ENCODE results near the gene OXLD1.
A peak's percentile ranks its signal among the peaks of the same experiment; 100 is the strongest.

Gene OXLD1

DNA sequence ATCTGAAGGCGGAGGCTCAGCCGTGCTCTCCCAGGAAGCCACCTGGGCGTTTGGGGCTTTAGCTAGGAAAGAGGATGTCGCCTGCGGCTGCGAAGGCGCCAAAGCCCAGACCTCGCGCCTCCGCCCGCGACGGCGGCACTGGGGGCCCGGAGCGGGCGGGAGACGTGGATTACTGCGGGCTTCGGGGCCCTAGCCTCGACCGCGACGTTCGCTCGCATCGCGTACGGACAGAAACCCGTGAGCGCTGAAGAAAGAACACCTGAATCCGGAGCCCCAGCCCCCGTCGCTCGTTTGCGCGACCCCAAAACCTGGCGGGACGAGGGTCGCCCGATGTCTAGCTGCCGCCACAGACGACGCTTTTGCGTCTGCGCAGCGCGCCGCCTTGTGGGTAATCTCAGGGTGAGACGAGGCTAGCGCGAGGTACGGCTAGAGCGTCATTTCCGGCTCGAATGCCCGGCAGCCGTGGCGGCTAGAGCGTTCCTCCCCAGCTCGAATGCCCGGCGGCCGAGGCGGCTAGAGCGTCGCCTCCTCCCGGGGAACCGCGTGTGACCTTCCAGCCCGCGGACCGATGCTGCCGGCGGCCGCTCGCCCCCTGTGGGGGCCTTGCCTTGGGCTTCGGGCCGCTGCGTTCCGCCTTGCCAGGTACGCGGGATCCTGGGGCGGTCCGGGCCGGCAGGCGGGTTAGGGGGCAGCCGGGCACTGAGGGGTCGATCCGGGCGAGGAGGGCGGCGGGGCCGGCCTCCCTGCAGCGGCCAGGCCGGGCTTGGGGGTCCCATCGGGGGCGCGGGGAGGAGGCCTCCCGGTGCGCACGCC, 36.7 kb upstream of the OXLD1 start, which contains the start of gene MRPL12:
Gene MRPL12 (plus strand): TSS at position 434 of the 813 bp plus-strand sequence. CDS start 135 bp downstream, at position 569.
- DNase-seq (ENCODE audit: low read depth), result peak; percentile 84

- DNase-seq (ENCODE audit: low read depth), result no peak
These were observed 35.1 kb upstream of the OXLD1 start for GRCh38 chr17:81701288-81702071.

DNA sequence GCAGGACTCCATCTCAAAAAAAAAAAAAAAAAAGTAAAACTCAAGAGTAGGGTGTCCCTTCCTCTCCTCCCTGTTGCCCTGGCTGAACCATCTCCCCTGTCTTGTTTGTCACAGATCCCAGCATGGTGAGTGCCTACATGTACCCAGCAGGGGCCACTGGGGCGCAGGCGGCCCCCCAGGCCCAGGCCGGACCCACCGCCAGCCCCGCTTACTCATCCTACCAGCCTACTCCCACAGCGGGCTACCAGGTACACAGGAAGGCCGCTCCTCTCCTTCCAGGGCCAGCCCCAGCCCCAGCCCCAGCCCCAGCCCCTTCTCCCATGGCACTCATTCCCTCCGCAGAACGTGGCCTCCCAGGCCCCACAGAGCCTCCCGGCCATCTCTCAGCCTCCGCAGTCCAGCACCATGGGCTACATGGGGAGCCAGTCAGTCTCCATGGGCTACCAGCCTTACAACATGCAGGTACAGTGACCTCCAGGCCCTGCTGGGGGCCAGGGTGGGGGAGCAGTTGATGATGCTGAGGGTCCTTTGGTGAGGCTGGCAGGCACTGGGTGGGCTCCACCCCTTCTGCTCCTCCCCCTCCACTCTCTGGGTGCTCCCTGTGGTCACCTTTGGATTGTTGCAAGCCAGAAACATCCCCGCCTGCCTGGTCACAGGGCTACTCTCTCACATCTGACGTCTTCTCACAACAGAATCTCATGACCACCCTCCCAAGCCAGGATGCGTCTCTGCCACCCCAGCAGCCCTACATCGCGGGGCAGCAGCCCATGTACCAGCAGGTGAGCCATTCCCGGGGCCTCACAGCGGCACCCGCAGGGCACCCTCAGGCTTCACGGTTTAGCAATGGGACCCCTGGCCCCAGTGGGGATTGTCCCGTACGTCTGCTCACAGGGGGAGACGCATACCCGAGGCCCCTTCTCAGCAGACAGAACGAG, 34.2 kb upstream of the OXLD1 start:
- DNase-seq (ENCODE audit: low read depth), result no peak

DNA sequence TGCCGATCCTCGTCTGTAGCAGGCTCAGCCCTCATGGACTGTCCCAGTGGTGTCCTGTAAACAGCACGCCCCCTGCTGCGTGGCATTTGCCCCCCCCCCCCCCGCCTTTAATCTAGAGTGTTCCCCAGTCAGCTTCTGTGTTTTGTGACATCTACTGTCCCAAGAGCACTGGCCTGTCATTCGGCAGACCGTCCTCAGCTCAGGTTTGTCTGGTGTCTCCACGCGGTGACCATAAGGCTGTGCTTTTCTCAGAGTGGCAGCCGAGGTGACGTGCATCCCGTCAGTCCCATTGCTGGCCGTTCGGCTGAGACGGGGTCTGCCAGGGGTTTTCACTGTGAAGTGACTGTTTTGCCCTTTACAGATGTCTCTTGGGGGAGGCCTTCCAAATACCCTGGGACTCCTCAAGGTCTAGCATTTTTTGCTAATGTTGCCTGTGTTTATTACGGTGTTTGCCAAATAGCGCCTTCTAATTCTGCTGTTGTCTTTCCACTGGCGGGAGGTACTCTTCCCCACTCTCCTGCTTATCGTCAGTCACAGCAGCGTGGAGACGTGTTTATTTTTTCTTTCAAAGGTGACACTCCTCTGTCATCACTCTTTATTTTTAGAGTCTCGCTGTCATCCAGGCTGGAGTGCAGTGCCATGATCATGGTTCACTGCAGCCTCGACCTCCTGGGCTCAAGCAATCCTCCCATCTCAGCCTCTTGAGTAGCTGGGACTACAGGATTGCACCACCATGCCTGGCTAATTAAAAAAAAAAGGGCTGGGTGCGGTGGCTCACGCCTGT, 31.0 kb upstream of the OXLD1 start:
- no peak for DNase-seq (ENCODE audit: low read depth)

- no peak for DNase-seq (ENCODE audit: low read depth)
These were observed 30.0 kb upstream of the OXLD1 start for GRCh38 chr17:81696218-81696941.

DNA sequence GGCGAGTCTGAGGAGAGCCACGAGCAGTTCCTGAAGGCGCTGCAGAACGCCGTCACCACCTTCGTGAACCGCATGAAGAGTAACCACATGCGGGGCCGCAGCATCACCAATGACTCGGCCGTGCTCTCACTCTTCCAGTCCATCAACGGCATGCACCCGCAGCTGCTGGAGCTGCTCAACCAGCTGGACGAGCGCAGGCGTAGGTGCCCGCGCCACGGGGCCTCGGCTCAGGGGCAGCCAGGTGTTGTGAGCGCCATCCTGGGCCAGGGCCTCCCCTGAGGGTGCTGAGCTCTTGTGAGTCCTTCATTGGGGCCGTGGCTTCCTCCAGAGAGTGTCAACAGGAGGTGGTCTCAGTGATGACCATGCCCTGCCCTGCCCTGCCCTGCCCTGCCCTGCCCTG, 29.4 kb upstream of the OXLD1 start:
- no peak for DNase-seq (ENCODE audit: low read depth)

GRCh38 chr17:81695211-81695610, 28.8 kb upstream of the OXLD1 start:
- DNase-seq (ENCODE audit: low read depth), result no peak

DNA sequence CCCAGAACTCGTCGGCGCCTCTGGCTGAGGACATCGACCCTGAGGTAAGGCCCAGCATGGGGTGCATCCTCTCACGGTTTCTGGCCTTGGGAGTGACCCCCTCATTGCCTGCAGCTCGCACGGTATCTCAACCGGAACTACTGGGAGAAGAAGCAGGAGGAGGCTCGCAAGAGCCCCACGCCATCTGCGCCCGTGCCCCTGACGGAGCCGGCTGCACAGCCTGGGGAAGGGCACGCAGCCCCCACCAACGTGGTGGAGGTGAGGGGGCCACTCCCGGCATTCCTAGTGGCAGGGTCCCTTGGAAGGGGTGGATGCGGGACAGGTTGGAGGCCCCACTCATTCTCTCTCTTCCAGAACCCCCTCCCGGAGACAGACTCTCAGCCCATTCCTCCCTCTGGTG, 28.4 kb upstream of the OXLD1 start:
- DNase-seq (ENCODE audit: low read depth), result no peak

- no peak for DNase-seq (ENCODE audit: low read depth)
These were observed 27.3 kb upstream of the OXLD1 start for GRCh38 chr17:81693509-81694210.

GRCh38 chr17:81691608-81692007, 25.2 kb upstream of the OXLD1 start:
- DNase-seq (ENCODE audit: low read depth), result no peak

DNA sequence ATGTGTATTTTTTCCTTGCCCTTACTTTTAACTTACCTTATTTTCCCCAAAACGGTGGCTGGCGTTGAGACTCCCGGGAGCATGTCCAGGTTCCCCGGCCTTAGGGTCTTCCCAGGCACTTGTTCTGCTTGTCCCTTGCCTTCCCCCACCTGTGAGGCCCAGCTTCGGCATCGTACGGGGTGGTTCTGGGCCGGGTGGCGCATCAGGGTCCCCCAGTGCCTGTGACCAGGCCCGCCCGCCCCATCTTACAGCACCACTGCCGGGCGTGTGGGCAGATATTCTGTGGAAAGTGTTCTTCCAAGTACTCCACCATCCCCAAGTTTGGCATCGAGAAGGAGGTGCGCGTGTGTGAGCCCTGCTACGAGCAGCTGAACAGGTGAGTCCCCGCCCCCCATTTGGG, 24.8 kb upstream of the OXLD1 start:
- DNase-seq (ENCODE audit: low read depth), result no peak

DNA sequence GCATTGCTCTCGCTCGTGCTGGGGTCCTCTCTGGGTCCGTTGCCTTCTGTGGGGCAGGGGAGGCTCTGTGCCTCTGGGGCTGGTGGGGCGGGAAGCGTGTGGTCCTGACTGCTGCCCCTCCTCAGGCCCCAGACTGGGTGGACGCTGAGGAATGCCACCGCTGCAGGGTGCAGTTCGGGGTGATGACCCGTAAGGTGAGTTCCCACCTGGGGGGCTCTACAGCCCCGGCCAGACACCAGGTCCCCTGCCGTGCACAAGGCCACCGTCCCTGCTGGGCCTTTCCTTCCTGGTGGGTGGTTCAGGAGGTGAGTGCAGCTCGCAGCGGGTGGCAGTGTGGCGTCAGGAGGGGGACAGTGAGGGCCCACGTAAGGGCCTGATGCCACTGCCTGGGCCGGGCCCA, 24.1 kb upstream of the OXLD1 start:
- DNase-seq (ENCODE audit: low read depth), result no peak

GRCh38 chr17:81690066-81690465, 23.7 kb upstream of the OXLD1 start:
- DNase-seq (ENCODE audit: low read depth), result no peak

GRCh38 chr17:81688616-81689015, 22.2 kb upstream of the OXLD1 start:
- no peak for DNase-seq (ENCODE audit: low read depth)

- DNase-seq (ENCODE audit: low read depth), result no peak
These were observed 21.6 kb upstream of the OXLD1 start for GRCh38 chr17:81687770-81688541.

DNA sequence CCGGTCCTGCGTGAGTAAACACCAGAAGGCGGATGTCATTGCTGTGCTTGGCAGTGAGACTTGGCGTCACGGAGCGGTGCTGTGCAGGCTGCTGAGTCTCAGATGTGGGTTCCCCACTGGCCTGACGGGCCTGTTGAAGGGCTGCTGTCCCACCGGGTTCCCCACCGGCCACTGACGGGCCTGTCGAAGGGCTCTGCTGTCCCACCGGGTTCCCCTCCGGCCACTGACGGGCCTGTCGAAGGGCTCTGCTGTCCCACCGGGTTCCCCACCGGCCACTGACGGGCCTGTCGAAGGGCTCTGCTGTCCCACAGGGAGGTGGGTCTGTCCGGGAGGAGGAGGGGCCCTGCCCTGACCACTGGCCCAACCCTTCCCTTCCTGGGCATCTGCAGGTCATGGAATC, 20.2 kb upstream of the OXLD1 start:
- no peak for DNase-seq (ENCODE audit: low read depth)

GRCh38 chr17:81685108-81685507, 18.7 kb upstream of the OXLD1 start:
- no peak for DNase-seq (ENCODE audit: low read depth)

- DNase-seq (ENCODE audit: low read depth), result no peak
These were observed 18.1 kb upstream of the OXLD1 start for GRCh38 chr17:81684442-81684911.

Data from stimulated activated CD8-positive, alpha-beta memory T cell treated with anti-CD3 and anti-CD28 coated beads, Interleukin-12 subunit alpha, Interleukin-12 subunit beta, amount 100 ng/mL, for 4 hours (primary cell).